HepG2 (cell line): ENCODE data around the gene PFDN1. TPM values are rescaled to one million over a fixed set of nuclear protein-coding genes. Genes with fewer than 3 reads are reported as not detected.

Experiments
- ATAC-seq: fragments of 200-7000 bp; cut with Tn5 transposase; 3 replicates; pipeline ENCODE4 v1.9.1; 2020; ENCODE audit warnings: mild to moderate bottlenecking, moderate library complexity
- BruUV-seq: library from RNA; stranded (reverse); fragments of 400-500 nt; replicated peaks from 2 replicates; lab custom pipeline; 2021; lab: Mats Ljungman, UMichigan
- CTCF ChIA-PET: fragments of 300-600 bp; formaldehyde crosslinking; extraction: SDS; loops from one replicate; lab custom pipeline; 2021; ENCODE audit warnings: low total read pairs, inconsistent platforms, low intra/inter-chr PET ratio; lab: Yijun Ruan, JAX
- POLR2A ChIA-PET: fragments of 350-600 bp; sonication (Branson Sonifier 250); formaldehyde crosslinking; loops from one replicate; lab custom pipeline; 2020; ENCODE audit warnings: antibody characterized with exemption, inconsistent platforms; lab: Yijun Ruan, JAX
- DNase-seq: peaks from one replicate; pipeline ENCODE4 v3.0.0-alpha.2; 2015; ENCODE audit warnings: low spot score
- FAIRE-seq: peaks from 3 replicates; lab custom pipeline; 2011; peaks lifted over from hg19 to GRCh38; lab: Jason Lieb, UNC
- H2AFZ ChIP-seq: one replicate; pipeline ENCODE4 v1.6.1; 2011; ENCODE audit warnings: low read length, inconsistent platforms
- H3K27ac ChIP-seq: fragments of 300-600 bp; 3 replicates; pipeline ENCODE4 v1.8.0; 2011; ENCODE audit warnings: mixed run types, mild to moderate bottlenecking, mixed read lengths, low read length, inconsistent platforms; ENCODE audit not compliant: insufficient read depth; ENCODE audit errors: extremely low read length
- H3K27me3 ChIP-seq, 2 experiments: fragments of 200-600 bp in 1 of 2; 2 replicates in 1 of 2; 3 replicates in 1 of 2; pipeline versions ENCODE4 v1.6.0 to v1.8.0; 2011; ENCODE audit warnings: low read length in 2 of 2, mild to moderate bottlenecking in 2 of 2, moderate library complexity in 2 of 2, inconsistent platforms in 1 of 2; ENCODE audit not compliant: insufficient read depth in 2 of 2, control insufficient read depth in 1 of 2
- H3K36me3 ChIP-seq, 2 experiments: fragments of 200-600 bp in 1 of 2; replicated peaks in 1 of 2; 2 replicates in 1 of 2; 3 replicates in 1 of 2; pipeline versions ENCODE4 v1.5.1 to v1.8.0; 2011; ENCODE audit warnings: low read length in 2 of 2, inconsistent platforms in 1 of 2; ENCODE audit not compliant: insufficient read depth in 2 of 2, control insufficient read depth in 1 of 2
- H3K4me1 ChIP-seq: 2 replicates; pipeline ENCODE4 v1.5.1; 2012; ENCODE audit warnings: low read length, inconsistent platforms; ENCODE audit not compliant: insufficient read depth
- H3K4me2 ChIP-seq: 2 replicates; pipeline ENCODE4 v1.6.0; 2011; ENCODE audit warnings: low read depth, low read length, inconsistent platforms
- H3K4me3 ChIP-seq, 3 experiments: fragments of 200-600 bp in 1 of 3; sonication (generic), shearing (Covaris generic) in 1 of 3; replicated peaks in 1 of 3; 2 replicates each; pipeline ENCODE4 v1.5.1; 2011 to 2016; ENCODE audit warnings: low read length in 3 of 3, inconsistent platforms in 2 of 3, low read depth in 2 of 3, mild to moderate bottlenecking in 2 of 3, control low read depth in 1 of 3, mixed read lengths in 1 of 3; ENCODE audit not compliant: insufficient read depth in 1 of 3
- H3K79me2 ChIP-seq: one replicate; pipeline ENCODE4 v1.6.1; 2011; ENCODE audit warnings: low read length, inconsistent platforms; ENCODE audit not compliant: insufficient read depth
- H3K9ac ChIP-seq: 2 replicates; pipeline ENCODE4 v1.6.0; 2011; ENCODE audit warnings: mild to moderate bottlenecking, low read depth, low read length, inconsistent platforms; ENCODE audit not compliant: insufficient read depth
- H3K9me3 ChIP-seq: 2 replicates; pipeline ENCODE4 v1.5.1; 2012; ENCODE audit warnings: mild to moderate bottlenecking, low read length
- H4K20me1 ChIP-seq: 2 replicates; pipeline ENCODE4 v1.6.0; 2011; ENCODE audit warnings: inconsistent platforms, mild to moderate bottlenecking, low read length, moderate library complexity; ENCODE audit not compliant: insufficient read depth
- ETV6 ChIP-seq: sonication (generic); formaldehyde crosslinking; conservative IDR thresholded peaks from 2 replicates; pipeline ENCODE4 v1.4.0; 2020; ENCODE audit warnings: missing genetic modification reagents
- FOXO1 ChIP-seq: sonication (generic); formaldehyde crosslinking; IDR thresholded peaks from 2 replicates; pipeline ENCODE4 v1.4.0; 2020; ENCODE audit warnings: missing genetic modification reagents
- HOXD1 ChIP-seq: sonication (generic); formaldehyde crosslinking; IDR thresholded peaks from 2 replicates; pipeline ENCODE4 v1.5.0; 2020; ENCODE audit warnings: missing genetic modification reagents
- IRX3 ChIP-seq: sonication (generic); formaldehyde crosslinking; IDR thresholded peaks from 2 replicates; pipeline ENCODE4 v1.8.1; 2023; ENCODE audit warnings: mild to moderate bottlenecking, low read depth, missing genetic modification reagents, borderline replicate concordance
- LRRFIP1 ChIP-seq: sonication (generic); formaldehyde crosslinking; conservative IDR thresholded peaks from 2 replicates; pipeline ENCODE4 v1.4.0; 2020; ENCODE audit warnings: missing genetic modification reagents
- MATR3 ChIP-seq: sonication (generic); formaldehyde crosslinking; IDR thresholded peaks from 2 replicates; pipeline ENCODE4 v1.4.0; 2020; ENCODE audit warnings: missing genetic modification reagents
- MXI1 ChIP-seq: IDR thresholded peaks from 3 replicates; pipeline ENCODE4 v1.6.1; 2012; ENCODE audit warnings: low read depth, low read length, inconsistent platforms, borderline replicate concordance
- RFX5 ChIP-seq: IDR thresholded peaks from 2 replicates; pipeline ENCODE4 v1.6.1; 2011; ENCODE audit warnings: low read depth, low read length, improper control_type of control experiment
- THAP9 ChIP-seq: sonication (generic); formaldehyde crosslinking; IDR thresholded peaks from 2 replicates; pipeline ENCODE4; 2020; ENCODE audit warnings: missing genetic modification reagents, mild to moderate bottlenecking, borderline replicate concordance
- WIZ ChIP-seq: sonication (generic); formaldehyde crosslinking; IDR thresholded peaks from 2 replicates; pipeline ENCODE4 v1.5.1; 2020; ENCODE audit warnings: mild to moderate bottlenecking, missing genetic modification reagents
- ZNF256 ChIP-seq: sonication (generic); formaldehyde crosslinking; conservative IDR thresholded peaks from 2 replicates; pipeline ENCODE4 v1.4.0; 2020; ENCODE audit warnings: missing genetic modification reagents
- ZNF512B ChIP-seq: sonication (generic); formaldehyde crosslinking; IDR thresholded peaks from 2 replicates; pipeline ENCODE4 v1.5.1; 2020; ENCODE audit warnings: missing genetic modification reagents, mild to moderate bottlenecking, borderline replicate concordance
- ZSCAN9 ChIP-seq: IDR thresholded peaks from 2 replicates; pipeline ENCODE4 v1.6.1; 2016; ENCODE audit warnings: borderline replicate concordance
- ZUFSP ChIP-seq: sonication (generic); formaldehyde crosslinking; IDR thresholded peaks from 2 replicates; pipeline ENCODE4 v1.9.0; 2021; ENCODE audit warnings: missing genetic modification reagents, mild to moderate bottlenecking, borderline replicate concordance
- WGBS: methylation state at CpG from one replicate; pipeline ENCODE4 v1.1.6; 2017; ENCODE audit warnings: low lambda C conversion rate; 5-methylcytosine and 5-hydroxymethylcytosine counted together
- in situ Hi-C: cut with HindIII; loops from 2 replicates; pipeline ENCODE4 v1.10.0; 2017; ENCODE audit warnings: low pct_unique_long_range_greater_than_20kb; ENCODE audit not compliant: extremely low pct_ligation_motif_present
- intact Hi-C: fragments of 100-400 bp; cut with micrococcal nuclease; formaldehyde crosslinking; loops from one replicate; pipeline ENCODE4 v1.10.0; 2022; ENCODE audit not compliant: unreplicated experiment
- polyA plus RNA-seq, 8 experiments: library from polyadenylated mRNA; depleted of rRNA in 3 of 8; stranded (reverse) in 7 of 8; unstranded in 1 of 8; fragments of >200 nt; fragmentation: Illumina TruSeq in 4 of 8; extraction: Trizol in 4 of 8; gene quantifications; 2 replicates each; pipeline versions ENCODE4 v1.2.1 to v1.2.3, GENCODE V29; 2011 to 2016; ENCODE audit warnings: low read depth in 4 of 8, missing spikeins in 1 of 8, mixed read lengths in 1 of 8; ENCODE audit not compliant: insufficient read depth in 1 of 8
- total RNA-seq, 5 experiments: library from RNA; depleted of rRNA; stranded (reverse); fragments of >200 nt; fragmentation: Illumina TruSeq; extraction: Trizol; gene quantifications; 2 replicates each; pipeline ENCODE4 v1.2.3, GENCODE V29; 2016; ENCODE audit warnings: low read depth in 1 of 5

Gene PFDN1
- total and polyA plus RNA-seq, 2 of the 13 experiments (the other 11 are each of a cell fraction or from before 2014, with no cell fraction given): 67.2 to 70.8 TPM

- TF ChIP-seq ZUFSP (CRISPR knock-in tag) (no peak), RFX5 (no peak), LRRFIP1 (no peak)
These were observed 87.6 kb downstream of the PFDN1 start (continued) for GRCh38 chr5:140215276-140215675.

GRCh38 chr5:140214831-140215230, 88.1 kb downstream of the PFDN1 start:
- POLR2A ChIA-PET: no interaction called here
- ATAC-seq (no peak), DNase-seq (no peak), FAIRE-seq (no peak)
- Histone ChIP-seq H3K9ac (no peak overlapping the region), H3K79me2 (no peaks in the 10 kb centered on the region), H3K9me3 (no peaks in the 10 kb centered on the region), H3K27ac (no peak overlapping the region), H3K36me3 (peaks cover 0 to 6% of the 10 kb centered on the region in 2 experiments; a peak in 4 of 5 replicates), H3K4me2 (no peak overlapping the region), H3K4me1 (peaks cover 26% of the 10 kb centered on the region), H2AFZ (no peak overlapping the region), H3K27me3 (no peaks in the 10 kb centered on the region), H3K4me3 (no peak overlapping the region), H4K20me1 (no peaks in the 10 kb centered on the region)
- 89% methylated on average over 3 of the region's 4 CpGs for WGBS
- intact Hi-C loops (no loop called here), in situ Hi-C loops (no loop called here)
- BruUV-seq: no TSS peak
- CTCF ChIA-PET: no interaction called here
- no peak for TF ChIP-seq ZNF256 (CRISPR knock-in tag)
- no peak for TF ChIP-seq FOXO1 (CRISPR knock-in tag)
- no peak for TF ChIP-seq WIZ
- no peak for TF ChIP-seq IRX3 (CRISPR knock-in tag)
- no peak for TF ChIP-seq ZSCAN9 (CRISPR knock-in tag)
- no peak for TF ChIP-seq MATR3 (CRISPR knock-in tag)
- TF ChIP-seq MXI1: no peak
- no peak for TF ChIP-seq ZNF512B (CRISPR knock-in tag)
- TF ChIP-seq ETV6 (CRISPR knock-in tag): no peak
- TF ChIP-seq HOXD1 (CRISPR knock-in tag): no peak
- no peak for TF ChIP-seq THAP9
